T-cell (primary cell): ENCODE data around the gene HIPK2. TPM values are rescaled to one million over a fixed set of nuclear protein-coding genes. Genes with fewer than 3 reads are reported as not detected.

Source experiments
- ATAC-seq, 4 experiments: fragments of 200-7000 bp in 3 of 4; fragments of 150-1000 bp in 1 of 4; cut with Tn5 transposase; replicated peaks in 1 of 4; 1 replicate in 3 of 4; 2 replicates in 1 of 4; pipeline ENCODE4 v1.10.0; 2021; ENCODE audit warnings: moderate library complexity in 3 of 4, mild to moderate bottlenecking in 2 of 4, moderate number of reproducible peaks in 1 of 4
- CTCF ChIA-PET, 2 donors: fragments of 300-600 bp; sonication (Branson Sonifier 250); formaldehyde crosslinking; loops; one replicate each; lab custom pipeline; 2022; ENCODE audit warnings: antibody characterized with exemption in 2 of 2; lab: Charles Lee
- POLR2A ChIA-PET, 2 donors: fragments of 300-600 bp; sonication (Branson Sonifier 250); formaldehyde crosslinking; loops; one replicate each; lab custom pipeline; 2022; ENCODE audit warnings: antibody characterized with exemption in 2 of 2; lab: Charles Lee
- DNase-seq, 35 experiments: peaks; one replicate each; pipeline versions ENCODE4 v3.0.0 to v3.0.0-alpha.2; 2013 to 2023
- H3K27ac ChIP-seq: one replicate; pipeline ENCODE4 v1.5.1; 2013; ENCODE audit warnings: low read length
- H3K27me3 ChIP-seq, 2 experiments: replicated peaks in 1 of 2; 1 replicate in 1 of 2; 2 replicates in 1 of 2; pipeline versions ENCODE4 v1.6.1 to v1.7.0; 2013; ENCODE audit warnings: low read length in 1 of 2, mixed read lengths in 1 of 2; ENCODE audit not compliant: control insufficient read depth in 2 of 2, insufficient read depth in 2 of 2; ENCODE audit errors: extremely low read depth in 1 of 2
- H3K36me3 ChIP-seq, 2 donors: 1 replicate in 1 of 2; 2 replicates in 1 of 2; pipeline versions ENCODE4 v1.6.1 to v1.7.0; 2013; ENCODE audit warnings: low read length in 1 of 2; ENCODE audit not compliant: control insufficient read depth in 2 of 2, insufficient read depth in 1 of 2; ENCODE audit errors: extremely low read depth in 1 of 2
- H3K4me1 ChIP-seq, 2 experiments: 1 replicate in 1 of 2; 2 replicates in 1 of 2; pipeline versions ENCODE4 v1.6.1 to v1.7.0; 2013; ENCODE audit warnings: low read length in 2 of 2, mixed read lengths in 1 of 2; ENCODE audit not compliant: insufficient read depth in 2 of 2, control insufficient read depth in 1 of 2; ENCODE audit errors: extremely low read depth in 1 of 2
- H3K4me3 ChIP-seq, 2 donors: 1 replicate in 1 of 2; 2 replicates in 1 of 2; pipeline versions ENCODE4 v1.5.1 to v1.7.0; 2013; ENCODE audit warnings: mild to moderate bottlenecking in 2 of 2, low read length in 1 of 2, moderate library complexity in 1 of 2; ENCODE audit not compliant: control insufficient read depth in 1 of 2; ENCODE audit errors: extremely low read depth in 1 of 2
- H3K9me3 ChIP-seq: 2 replicates; pipeline ENCODE4 v1.7.0; 2013
- H3K27ac Mint-ChIP-seq, 2 donors: one replicate each; pipeline ENCODE4 v1.8.0; 2020 to 2021; ENCODE audit warnings: mild to moderate bottlenecking in 2 of 2, mixed read lengths in 2 of 2
- H3K27me3 Mint-ChIP-seq, 2 donors: one replicate each; pipeline ENCODE4 v1.8.0; 2021 to 2022; ENCODE audit warnings: mixed read lengths in 2 of 2
- H3K36me3 Mint-ChIP-seq: one replicate; pipeline ENCODE4 v1.8.0; 2021; ENCODE audit warnings: mixed read lengths
- H3K4me1 Mint-ChIP-seq, 3 donors: one replicate each; pipeline ENCODE4 v1.8.0; 2020 to 2022; ENCODE audit warnings: mixed read lengths in 3 of 3, mild to moderate bottlenecking in 1 of 3
- H3K4me3 Mint-ChIP-seq, 3 donors: one replicate each; pipeline ENCODE4 v1.8.0; 2020 to 2022; ENCODE audit warnings: mild to moderate bottlenecking in 3 of 3, mixed read lengths in 3 of 3, moderate library complexity in 3 of 3
- H3K9me3 Mint-ChIP-seq, 3 donors: one replicate each; pipeline ENCODE4 v1.8.0; 2020 to 2022; ENCODE audit warnings: mixed read lengths in 3 of 3
- WGBS: methylation state at CpG from one replicate; pipeline ENCODE4 v1.1.5; 2013; ENCODE audit warnings: missing lambda C conversion rate; ENCODE audit not compliant: insufficient coverage; 5-methylcytosine and 5-hydroxymethylcytosine counted together
- total RNA-seq, 35 experiments: library from RNA in 6 of 35; stranded (reverse) in 6 of 35; fragments of 120-200 nt in 1 of 35; gene quantifications; one replicate each; pipeline versions ENCODE4 v1.2.1 to v1.2.4 and lab custom pipeline; 2013 to 2026

The HIPK2 gene
- total RNA-seq, 5 donors from 2014 or later (not counting 1 experiment from before 2014, with no cell fraction given), result 32.7 to 34.5 (median 33.5) TPM

- DNase-seq, result no peak
- H3K4me1 Mint-ChIP-seq, result peaks cover 0 to 31% (median 12%) of the 10 kb centered on the region in 3 donors
- Histone ChIP-seq H3K27ac (no peak overlapping the region), H3K4me1 (no peaks in the 10 kb centered on the region), H3K27me3 (no peaks in the 10 kb centered on the region), H3K9me3 (no peaks in the 10 kb centered on the region), H3K4me3 (no peak overlapping the region), H3K36me3 (peaks cover 3 to 19% of the 10 kb centered on the region in 2 donors)
- no peak overlapping the region for H3K4me3 Mint-ChIP-seq
- no peak for ATAC-seq
- ChIA-PET CTCF (interaction anchor here in 1 of 2 donors (0.6 kb wide), 1 partner anchor 427 kb away, joined by 3 read pairs; no protein-coding TSS in a partner anchor), POLR2A (no interaction called here)
- no peaks in the 10 kb centered on the region for H3K9me3 Mint-ChIP-seq
- peaks cover 51% of the 10 kb centered on the region for H3K36me3 Mint-ChIP-seq
- 97% methylated on average over 3 of the region's 3 CpGs for WGBS
- H3K27me3 Mint-ChIP-seq, result no peaks in the 10 kb centered on the region
- H3K27ac Mint-ChIP-seq, result peak overlapping the region in 1 of 2 donors; percentile 44
Measured at GRCh38 chr7:139710036-139710435, 67.8 kb downstream of the HIPK2 start.

- Histone ChIP-seq H3K4me3 (no peak overlapping the region), H3K9me3 (no peaks in the 10 kb centered on the region), H3K27ac (no peak overlapping the region), H3K27me3 (no peaks in the 10 kb centered on the region), H3K36me3 (peaks cover 3 to 15% of the 10 kb centered on the region in 2 donors), H3K4me1 (no peaks in the 10 kb centered on the region)
- Mint-ChIP-seq H3K9me3 (no peaks in the 10 kb centered on the region), H3K4me1 (peaks cover 0 to 36% (median 16%) of the 10 kb centered on the region in 3 donors), H3K36me3 (peaks cover 47% of the 10 kb centered on the region), H3K27me3 (no peaks in the 10 kb centered on the region), H3K27ac (no peak overlapping the region), H3K4me3 (no peak overlapping the region)
- ChIA-PET POLR2A (no interaction called here), CTCF (interaction anchor here in 1 of 2 donors (0.6 kb wide), 1 partner anchor 428 kb away, joined by 3 read pairs; no protein-coding TSS in a partner anchor)
- DNase-seq (no peak), ATAC-seq (no peak)
- WGBS, result 84% methylated on average over 2 of the region's 2 CpGs
Measured at GRCh38 chr7:139709485-139709884, 68.3 kb downstream of the HIPK2 start.

- Histone ChIP-seq H3K36me3 (peaks cover 3 to 13% of the 10 kb centered on the region in 2 donors), H3K4me1 (no peaks in the 10 kb centered on the region), H3K9me3 (no peaks in the 10 kb centered on the region), H3K27ac (no peak overlapping the region), H3K4me3 (no peak overlapping the region), H3K27me3 (no peaks in the 10 kb centered on the region)
- WGBS, result 87% methylated on average over 5 of the region's 6 CpGs
- H3K27ac Mint-ChIP-seq, result no peak overlapping the region
- ATAC-seq (no peak), DNase-seq (no peak)
- H3K4me1 Mint-ChIP-seq, result peaks cover 0 to 45% (median 19%) of the 10 kb centered on the region in 3 donors
- no peaks in the 10 kb centered on the region for H3K9me3 Mint-ChIP-seq
- H3K4me3 Mint-ChIP-seq, result no peak overlapping the region
- no peaks in the 10 kb centered on the region for H3K27me3 Mint-ChIP-seq
- ChIA-PET CTCF (no interaction called here), POLR2A (interaction anchor here in 1 of 2 donors (0.6 kb wide), 1 partner anchor 43 kb away, joined by 6 read pairs; no protein-coding TSS in a partner anchor)
- H3K36me3 Mint-ChIP-seq, result peaks cover 43% of the 10 kb centered on the region
Measured at GRCh38 chr7:139708541-139708940, 69.3 kb downstream of the HIPK2 start.

- Histone ChIP-seq H3K27me3 (no peaks in the 10 kb centered on the region), H3K36me3 (peaks cover 0 to 9% of the 10 kb centered on the region in 2 donors), H3K4me3 (no peak overlapping the region), H3K27ac (no peak overlapping the region), H3K9me3 (no peaks in the 10 kb centered on the region), H3K4me1 (no peaks in the 10 kb centered on the region)
- Mint-ChIP-seq H3K36me3 (peaks cover 34% of the 10 kb centered on the region), H3K4me1 (peaks cover 0 to 38% (median 19%) of the 10 kb centered on the region in 3 donors), H3K27me3 (no peaks in the 10 kb centered on the region), H3K27ac (no peak overlapping the region), H3K4me3 (no peak overlapping the region), H3K9me3 (no peaks in the 10 kb centered on the region)
- CTCF ChIA-PET, result no interaction called here
- POLR2A ChIA-PET, result no interaction called here
- 81% methylated on average over 8 of the region's 9 CpGs for WGBS
- DNase-seq (no peak), ATAC-seq (no peak)
Measured at GRCh38 chr7:139706837-139707236, 71.0 kb downstream of the HIPK2 start.

GRCh38 chr7:139704308-139704879, 73.4 kb downstream of the HIPK2 start:
- Mint-ChIP-seq H3K9me3 (no peaks in the 10 kb centered on the region), H3K27ac (no peak overlapping the region), H3K4me1 (peaks cover 7 to 27% (median 24%) of the 10 kb centered on the region in 3 donors), H3K36me3 (peaks cover 31% of the 10 kb centered on the region), H3K4me3 (no peak overlapping the region), H3K27me3 (no peaks in the 10 kb centered on the region)
- Histone ChIP-seq H3K9me3 (no peaks in the 10 kb centered on the region), H3K4me3 (no peak overlapping the region), H3K27ac (no peak overlapping the region), H3K4me1 (no peaks in the 10 kb centered on the region), H3K36me3 (peaks cover 0 to 9% of the 10 kb centered on the region in 2 donors), H3K27me3 (no peaks in the 10 kb centered on the region)
- WGBS, result 97% methylated on average over 6 of the region's 8 CpGs
- POLR2A ChIA-PET, result no interaction called here
- DNase-seq (no peak), ATAC-seq (no peak)
- CTCF ChIA-PET, result interaction anchor here in 1 of 2 donors (0.6 kb wide), 1 partner anchor 787 kb away, joined by 3 read pairs; no protein-coding TSS in a partner anchor

- Mint-ChIP-seq H3K27me3 (no peaks in the 10 kb centered on the region), H3K9me3 (no peaks in the 10 kb centered on the region), H3K27ac (no peak overlapping the region), H3K4me1 (peaks cover 7 to 32% (median 24%) of the 10 kb centered on the region in 3 donors), H3K4me3 (no peak overlapping the region), H3K36me3 (peaks cover 33% of the 10 kb centered on the region)
- CTCF ChIA-PET, result interaction anchor here in 1 of 2 donors (0.6 kb wide), 1 partner anchor 629 kb away, joined by 6 read pairs; no protein-coding TSS in a partner anchor
- H3K9me3 ChIP-seq, result no peaks in the 10 kb centered on the region
- POLR2A ChIA-PET, result no interaction called here
- WGBS, result 96% methylated on average over 3 of the region's 5 CpGs
- H3K36me3 ChIP-seq, result peaks cover 0 to 9% of the 10 kb centered on the region in 2 donors
- no peak overlapping the region for H3K27ac ChIP-seq
- H3K4me1 ChIP-seq, result no peaks in the 10 kb centered on the region
- ATAC-seq, result no peak
- no peak for DNase-seq
- no peaks in the 10 kb centered on the region for H3K27me3 ChIP-seq
- no peak overlapping the region for H3K4me3 ChIP-seq
Measured at GRCh38 chr7:139703487-139704307, 74.1 kb downstream of the HIPK2 start.
